Measurements from ENCODE around the gene FOXN3.

FOXN3 gene

GRCh38 chr14:89407856-89408255, 9.2 kb downstream of the FOXN3 start:
- FAIRE-seq = no peak

GRCh38 chr14:89406941-89407340, 10.1 kb downstream of the FOXN3 start:
- no peak for FAIRE-seq

- no peak for FAIRE-seq
Measured at GRCh38 chr14:89406361-89406760, 10.7 kb downstream of the FOXN3 start.

GRCh38 chr14:89405712-89406111, 11.3 kb downstream of the FOXN3 start:
- no peak for FAIRE-seq

GRCh38 chr14:89402363-89402762, 14.7 kb downstream of the FOXN3 start:
- FAIRE-seq = no peak

- FAIRE-seq = no peak
Measured at GRCh38 chr14:89401761-89402160, 15.3 kb downstream of the FOXN3 start.

- FAIRE-seq = no peak
Measured at GRCh38 chr14:89401241-89401640, 15.8 kb downstream of the FOXN3 start.

GRCh38 chr14:89400529-89400928, 16.5 kb downstream of the FOXN3 start:
- FAIRE-seq = no peak

GRCh38 chr14:89399594-89400068, 17.4 kb downstream of the FOXN3 start:
- FAIRE-seq = no peak

GRCh38 chr14:89399157-89399556, 17.9 kb downstream of the FOXN3 start:
- FAIRE-seq = no peak

GRCh38 chr14:89397569-89398230, 19.3 kb downstream of the FOXN3 start:
- FAIRE-seq = no peak

GRCh38 chr14:89394972-89395371, 22.1 kb downstream of the FOXN3 start:
- no peak for FAIRE-seq

GRCh38 chr14:89393222-89393745, 23.7 kb downstream of the FOXN3 start:
- FAIRE-seq = no peak

- no peak for FAIRE-seq
Measured at GRCh38 chr14:89392181-89392580, 24.9 kb downstream of the FOXN3 start.

- no peak for FAIRE-seq
Measured at GRCh38 chr14:89391556-89391955, 25.5 kb downstream of the FOXN3 start.

- FAIRE-seq = no peak
Measured at GRCh38 chr14:89391123-89391522, 25.9 kb downstream of the FOXN3 start.

GRCh38 chr14:89388853-89389252, 28.2 kb downstream of the FOXN3 start:
- no peak for FAIRE-seq

- FAIRE-seq = no peak
Measured at GRCh38 chr14:89387922-89388685, 28.9 kb downstream of the FOXN3 start.

- FAIRE-seq = no peak
Measured at GRCh38 chr14:89386212-89386886, 30.7 kb downstream of the FOXN3 start.

GRCh38 chr14:89384636-89385035, 32.4 kb downstream of the FOXN3 start:
- no peak for FAIRE-seq

GRCh38 chr14:89384023-89384422, 33.0 kb downstream of the FOXN3 start:
- no peak for FAIRE-seq

- no peak for FAIRE-seq
Measured at GRCh38 chr14:89382901-89383845, 33.9 kb downstream of the FOXN3 start.

Measured in endometrium (tissue), 2 donors.